SK-N-SH (cell line): ENCODE results near the gene ANKMY2. TPM values are rescaled to one million over a fixed set of nuclear protein-coding genes. Genes with fewer than 3 reads are reported as not detected.

Experiments used
- CTCF ChIA-PET: fragments of 300-600, 350-600 bp; formaldehyde crosslinking; extraction: SDS; loops from one replicate; lab custom pipeline; 2021; lab: Yijun Ruan, JAX
- POLR2A ChIA-PET: fragments of 350-600 bp; sonication (Branson Sonifier 250); formaldehyde crosslinking; extraction: SDS; loops from one replicate; lab custom pipeline; 2020; ENCODE audit warnings: antibody characterized with exemption, inconsistent platforms; lab: Yijun Ruan, JAX
- DNase-seq: peaks from one replicate; pipeline ENCODE4 v3.0.0; 2012
- H2AFZ ChIP-seq: fragments of 200-600 bp; sonication (generic); 2 replicates; pipeline ENCODE4 v1.8.1; 2016; ENCODE audit warnings: antibody characterized with exemption, mild to moderate bottlenecking, low read depth
- H3F3A ChIP-seq: fragments of 200-600 bp; sonication (generic); replicated peaks from 2 replicates; pipeline ENCODE3; 2016; ENCODE audit warnings: antibody characterized with exemption, mild to moderate bottlenecking; ENCODE audit not compliant: insufficient read depth
- H3K27ac ChIP-seq, 2 experiments: fragments of 200-500 bp in 1 of 2; fragments of 200-600 bp in 1 of 2; sonication (Bioruptor generic) in 1 of 2; sonication (generic), shearing (Covaris generic) in 1 of 2; 2 replicates each; pipeline versions ENCODE4 v1.5.1 to v1.6.1; 2014 to 2016; ENCODE audit warnings: low read depth in 2 of 2, inconsistent platforms in 1 of 2, low read length in 1 of 2, mild to moderate bottlenecking in 1 of 2, mixed read lengths in 1 of 2
- H3K27me3 ChIP-seq: fragments of 200-600 bp; sonication (generic), shearing (Covaris generic); 2 replicates; pipeline ENCODE4 v1.6.1; 2016; ENCODE audit warnings: mixed run types; ENCODE audit not compliant: insufficient read depth
- H3K36me3 ChIP-seq, 2 experiments: fragments of 200-500 bp in 1 of 2; fragments of 200-600 bp in 1 of 2; sonication (Bioruptor generic) in 1 of 2; sonication (generic) in 1 of 2; replicated peaks in 1 of 2; 2 replicates each; pipeline versions ENCODE3 to v1.5.1; 2014 to 2016; ENCODE audit warnings: low read length in 1 of 2, mild to moderate bottlenecking in 1 of 2; ENCODE audit not compliant: insufficient read depth in 2 of 2, control insufficient read depth in 1 of 2
- H3K4me1 ChIP-seq, 2 experiments: fragments of 200-500 bp in 1 of 2; fragments of 200-600 bp in 1 of 2; sonication (Bioruptor generic) in 1 of 2; sonication (generic), shearing (Covaris generic) in 1 of 2; 2 replicates each; pipeline versions ENCODE4 v1.5.1 to v1.6.1; 2014 to 2016; ENCODE audit warnings: low read depth in 1 of 2, low read length in 1 of 2, mixed run types in 1 of 2; ENCODE audit not compliant: insufficient read depth in 2 of 2, control insufficient read depth in 1 of 2
- H3K4me2 ChIP-seq: fragments of 200-600 bp; sonication (generic), shearing (Covaris generic); 2 replicates; pipeline ENCODE4 v1.6.1; 2017; ENCODE audit warnings: mixed run types
- H3K4me3 ChIP-seq, 2 experiments: fragments of 200-500 bp in 1 of 2; fragments of 200-600 bp in 1 of 2; sonication (Bioruptor generic) in 1 of 2; sonication (generic), shearing (Covaris generic) in 1 of 2; 2 replicates each; pipeline versions ENCODE4 v1.5.1 to v1.8.1; 2014 to 2016; ENCODE audit warnings: low read depth in 2 of 2, inconsistent platforms in 1 of 2, low read length in 1 of 2, mild to moderate bottlenecking in 1 of 2, mixed read lengths in 1 of 2, moderate library complexity in 1 of 2
- H3K79me2 ChIP-seq: fragments of 200-600 bp; sonication (generic); 2 replicates; pipeline ENCODE4 v1.8.1; 2017; ENCODE audit warnings: mild to moderate bottlenecking; ENCODE audit not compliant: insufficient read depth
- H3K9ac ChIP-seq: fragments of 200-600 bp; sonication (generic); 2 replicates; pipeline ENCODE4 v1.6.1; 2017; ENCODE audit warnings: mixed run types
- H3K9me2 ChIP-seq: fragments of 200-600 bp; sonication (generic); 2 replicates; pipeline ENCODE4 v1.6.1; 2017; ENCODE audit warnings: mixed run types
- H3K9me3 ChIP-seq: fragments of 200-600 bp; sonication (generic); 2 replicates; pipeline ENCODE4 v1.6.1; 2017; ENCODE audit warnings: mixed run types, mild to moderate bottlenecking, moderate library complexity
- H4K20me1 ChIP-seq: fragments of 200-600 bp; sonication (generic); 2 replicates; pipeline ENCODE4 v1.6.1; 2017; ENCODE audit warnings: mild to moderate bottlenecking, mixed run types; ENCODE audit not compliant: insufficient read depth
- CHD2 ChIP-seq: fragments of 150-350 bp; IDR thresholded peaks from 2 replicates; pipeline ENCODE4 v1.6.1; 2018; ENCODE audit warnings: low read length; ENCODE audit not compliant: partially characterized antibody
- ELF1 ChIP-seq: IDR thresholded peaks from 2 replicates; pipeline ENCODE4 v1.4.0; 2012
- FOSL2 ChIP-seq: IDR thresholded peaks from 2 replicates; pipeline ENCODE4 v1.4.0; 2012; ENCODE audit warnings: low read depth, mild to moderate bottlenecking, moderate library complexity, borderline replicate concordance
- GATA2 ChIP-seq: sonication (generic); formaldehyde crosslinking; IDR thresholded peaks from 2 replicates; pipeline ENCODE4 v1.5.0; 2020; ENCODE audit warnings: mild to moderate bottlenecking, missing genetic modification reagents
- IRF3 ChIP-seq: fragments of 150-350 bp; IDR thresholded peaks from 2 replicates; pipeline ENCODE4 v1.6.1; 2016; ENCODE audit warnings: mild to moderate bottlenecking, low read depth, low read length
- JUND ChIP-seq: IDR thresholded peaks from 2 replicates; pipeline ENCODE4 v1.4.0; 2012
- MAX ChIP-seq: IDR thresholded peaks from 2 replicates; pipeline ENCODE4 v1.4.0; 2012; ENCODE audit warnings: low read depth
- NRF1 ChIP-seq: IDR thresholded peaks from 2 replicates; pipeline ENCODE4 v1.6.1; 2012; ENCODE audit warnings: low read depth, mild to moderate bottlenecking, low read length
- POLR2AphosphoS5 ChIP-seq: IDR thresholded peaks from 2 replicates; pipeline ENCODE4 v1.6.1; 2012; ENCODE audit warnings: low read depth, low read length
- RCOR1 ChIP-seq: fragments of 150-350 bp; IDR thresholded peaks from 2 replicates; pipeline ENCODE4 v1.6.1; 2017; ENCODE audit warnings: antibody characterized with exemption, low read length
- RXRA ChIP-seq: IDR thresholded peaks from 2 replicates; pipeline ENCODE4 v1.4.0; 2012; ENCODE audit warnings: low read depth, mild to moderate bottlenecking, borderline replicate concordance
- SIN3A ChIP-seq: IDR thresholded peaks from 2 replicates; pipeline ENCODE4 v1.6.1; 2012; ENCODE audit warnings: low read depth, mild to moderate bottlenecking, low read length, moderate library complexity, borderline replicate concordance
- TAF1 ChIP-seq: IDR thresholded peaks from 2 replicates; pipeline ENCODE4 v1.6.1; 2012; ENCODE audit warnings: low read depth, mild to moderate bottlenecking, low read length, moderate library complexity, borderline replicate concordance
- WGBS: methylation state at CpG from one replicate; pipeline ENCODE4 v1.1.6; 2017; ENCODE audit warnings: low lambda C conversion rate; 5-methylcytosine and 5-hydroxymethylcytosine counted together
- polyA plus RNA-seq, 3 experiments: library from polyadenylated mRNA; depleted of rRNA; stranded (reverse); fragments of >200 nt; gene quantifications; 2 replicates each; pipeline ENCODE4 v1.2.3, GENCODE V29; 2012

ANKMY2 gene
- polyA plus RNA-seq, 1 of the 3 experiments (the other 2 are of a cell fraction) = 15.8 TPM

GRCh38 chr7:16626388-16626787, 19.2 kb downstream of the ANKMY2 start (continued):
- TF ChIP-seq IRF3 = no peak

GRCh38 chr7:16619979-16620408, 25.6 kb downstream of the ANKMY2 start:
- POLR2A ChIA-PET = no interaction called here
- H3K27me3 ChIP-seq = no peaks in the 10 kb centered on the region
- no peak overlapping the region for H3K4me2 ChIP-seq
- H3K27ac ChIP-seq = no peak overlapping the region
- no peak overlapping the region for H2AFZ ChIP-seq
- H3F3A ChIP-seq = no peaks in the 10 kb centered on the region
- H3K36me3 ChIP-seq = peaks cover 54 to 65% of the 10 kb centered on the region in 2 experiments
- DNase-seq = no peak
- H3K9ac ChIP-seq = no peak overlapping the region
- no peaks in the 10 kb centered on the region for H3K9me3 ChIP-seq
- H3K4me3 ChIP-seq = no peak overlapping the region
- H3K4me1 ChIP-seq = no peaks in the 10 kb centered on the region
- H4K20me1 ChIP-seq = no peaks in the 10 kb centered on the region
- no peak for TF ChIP-seq MAX
- TF ChIP-seq RXRA = no peak
- TF ChIP-seq FOSL2 = no peak
- no peak for TF ChIP-seq RCOR1
- no peak for TF ChIP-seq TAF1
- TF ChIP-seq GATA2 (CRISPR knock-in tag) = no peak
- TF ChIP-seq POLR2AphosphoS5 = no peak
- no peak for TF ChIP-seq SIN3A
- no peak for TF ChIP-seq JUND
- TF ChIP-seq ELF1 = no peak
- TF ChIP-seq NRF1 = no peak
- TF ChIP-seq, all 33 proteins: peak for 0
- H3K9me2 ChIP-seq = no peaks in the 10 kb centered on the region
- CTCF ChIA-PET = interaction anchor here (0.6 kb wide), 1 partner anchor 188 kb away, joined by 3 read pairs; no protein-coding TSS in a partner anchor
- no peaks in the 10 kb centered on the region for H3K79me2 ChIP-seq
- 95% methylated on average over 2 of the region's 2 CpGs for WGBS

- no peaks in the 10 kb centered on the region for H3K9me2 ChIP-seq
- DNase-seq = no peak
- CTCF ChIA-PET = interaction anchor here (0.6 kb wide), 1 partner anchor 1925 kb away, joined by 3 read pairs; no protein-coding TSS in a partner anchor
- POLR2A ChIA-PET = no interaction called here
- no peak overlapping the region for H3K4me3 ChIP-seq
- no peaks in the 10 kb centered on the region for H3K27me3 ChIP-seq
- H3K4me1 ChIP-seq = no peaks in the 10 kb centered on the region
- H3K9ac ChIP-seq = no peak overlapping the region
- no peak overlapping the region for H3K4me2 ChIP-seq
- peaks cover 46 to 55% of the 10 kb centered on the region in 2 experiments for H3K36me3 ChIP-seq
- H3K27ac ChIP-seq = no peak overlapping the region
- WGBS = 82% methylated on average over 9 of the region's 18 CpGs
- H4K20me1 ChIP-seq = no peaks in the 10 kb centered on the region
- H2AFZ ChIP-seq = no peak overlapping the region
- no peaks in the 10 kb centered on the region for H3K9me3 ChIP-seq
- no peaks in the 10 kb centered on the region for H3K79me2 ChIP-seq
- no peaks in the 10 kb centered on the region for H3F3A ChIP-seq
- no peak for TF ChIP-seq CHD2
Observed at GRCh38 chr7:16616542-16616941, 29.0 kb downstream of the ANKMY2 start.
